Smooth muscle cell (in vitro differentiated cells): ENCODE measurements around the gene ANXA6. TPM values are rescaled to one million over a fixed set of nuclear protein-coding genes. Genes with fewer than 3 reads are reported as not detected.
A peak's percentile ranks its signal among the peaks of the same experiment; 100 is the strongest.

ENCODE experiments used
- DNase-seq: peaks from one replicate; lab custom pipeline; 2025; ENCODE audit not compliant: unreplicated experiment; lab: John Stamatoyannopoulos, UW
- H2AFZ ChIP-seq: fragments of 200-600 bp; sonication (generic); 2 replicates; pipeline ENCODE4 v1.6.0; 2016; ENCODE audit warnings: antibody characterized with exemption, low read depth, mild to moderate bottlenecking
- H3F3A ChIP-seq: fragments of 200-600 bp; sonication (generic); 2 replicates; pipeline ENCODE4 v1.6.0; 2017; ENCODE audit warnings: antibody characterized with exemption, low read depth
- H3K27ac ChIP-seq: fragments of 200-600 bp; sonication (generic); 2 replicates; pipeline ENCODE4 v1.5.1; 2016; ENCODE audit warnings: low read depth, mild to moderate bottlenecking
- H3K27me3 ChIP-seq: fragments of 200-600 bp; sonication (generic); 2 replicates; pipeline ENCODE4 v1.6.1; 2016; ENCODE audit warnings: low read depth, mild to moderate bottlenecking
- H3K36me3 ChIP-seq: fragments of 200-600 bp; sonication (generic); 2 replicates; pipeline ENCODE4 v1.5.1; 2016; ENCODE audit warnings: low read depth
- H3K4me1 ChIP-seq: fragments of 200-600 bp; sonication (generic); 2 replicates; pipeline ENCODE4 v1.5.1; 2016; ENCODE audit warnings: low read depth
- H3K4me2 ChIP-seq: fragments of 200-600 bp; sonication (generic); 2 replicates; pipeline ENCODE4 v1.6.0; 2016; ENCODE audit warnings: mild to moderate bottlenecking
- H3K4me3 ChIP-seq: fragments of 200-600 bp; sonication (generic); 2 replicates; pipeline ENCODE4 v1.5.1; 2016; ENCODE audit warnings: mild to moderate bottlenecking
- H3K79me2 ChIP-seq: fragments of 200-600 bp; sonication (generic); 2 replicates; pipeline ENCODE4 v1.6.0; 2016; ENCODE audit warnings: low read depth, mild to moderate bottlenecking
- H3K9ac ChIP-seq: fragments of 200-600 bp; sonication (generic); 2 replicates; pipeline ENCODE4 v1.6.0; 2016; ENCODE audit warnings: low read depth
- H3K9me3 ChIP-seq: fragments of 200-600 bp; sonication (generic); replicated peaks from 2 replicates; pipeline ENCODE4 v1.5.1; 2016; ENCODE audit warnings: low read depth
- H4K20me1 ChIP-seq: fragments of 200-600 bp; sonication (generic); 2 replicates; pipeline ENCODE4 v1.6.0; 2016; ENCODE audit warnings: low read depth
- WGBS: methylation state at CpG from one replicate; pipeline ENCODE4 v1.1.7; 2016; ENCODE audit warnings: low lambda C conversion rate; 5-methylcytosine and 5-hydroxymethylcytosine counted together
- polyA plus RNA-seq: library from polyadenylated mRNA; unstranded; fragments of >200 nt; fragmentation: Nextera tagmentation; extraction: Ambion mirVana; gene quantifications from 2 replicates; pipeline ENCODE4 v1.2.1, GENCODE V29; 2016
- total RNA-seq: library from RNA; depleted of rRNA; stranded (reverse); fragments of >200 nt; gene quantifications from 2 replicates; pipeline ENCODE4 v1.2.3, GENCODE V29; 2014
- TF ChIP-seq, protein P1 (sequence below): fragments of 200-600 bp; sonication (generic); IDR thresholded peaks from 2 replicates; pipeline ENCODE4 v1.5.1; 2017; ENCODE audit warnings: borderline replicate concordance, mild to moderate bottlenecking, antibody characterized with exemption; ENCODE audit not compliant: insufficient read depth, poor library complexity, severe bottlenecking

ANXA6 gene
- total and polyA plus RNA-seq, 2 experiments from 2014 or later: 264 to 279 TPM

DNA sequence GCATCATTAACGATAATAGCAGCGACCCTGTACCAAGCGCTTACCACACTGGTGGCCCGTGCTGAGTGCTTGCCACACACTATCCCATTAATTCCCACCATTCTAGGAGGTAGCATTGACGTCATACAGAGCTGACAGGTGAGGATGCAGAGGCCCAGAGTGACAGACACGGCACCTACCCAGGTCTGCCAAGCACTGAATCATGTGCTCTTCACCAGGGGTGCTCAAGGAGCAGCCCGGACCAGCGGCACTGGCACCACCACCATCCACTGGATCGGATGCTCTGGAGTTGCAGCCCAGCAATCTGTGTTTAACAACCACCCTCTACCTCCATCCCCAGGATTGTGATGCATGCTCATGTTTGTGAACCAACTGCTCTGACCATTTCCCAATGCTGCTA is 80.2 kb downstream of the ANXA6 start:
- DNase-seq: no peak
- TF ChIP-seq, protein P1, sequence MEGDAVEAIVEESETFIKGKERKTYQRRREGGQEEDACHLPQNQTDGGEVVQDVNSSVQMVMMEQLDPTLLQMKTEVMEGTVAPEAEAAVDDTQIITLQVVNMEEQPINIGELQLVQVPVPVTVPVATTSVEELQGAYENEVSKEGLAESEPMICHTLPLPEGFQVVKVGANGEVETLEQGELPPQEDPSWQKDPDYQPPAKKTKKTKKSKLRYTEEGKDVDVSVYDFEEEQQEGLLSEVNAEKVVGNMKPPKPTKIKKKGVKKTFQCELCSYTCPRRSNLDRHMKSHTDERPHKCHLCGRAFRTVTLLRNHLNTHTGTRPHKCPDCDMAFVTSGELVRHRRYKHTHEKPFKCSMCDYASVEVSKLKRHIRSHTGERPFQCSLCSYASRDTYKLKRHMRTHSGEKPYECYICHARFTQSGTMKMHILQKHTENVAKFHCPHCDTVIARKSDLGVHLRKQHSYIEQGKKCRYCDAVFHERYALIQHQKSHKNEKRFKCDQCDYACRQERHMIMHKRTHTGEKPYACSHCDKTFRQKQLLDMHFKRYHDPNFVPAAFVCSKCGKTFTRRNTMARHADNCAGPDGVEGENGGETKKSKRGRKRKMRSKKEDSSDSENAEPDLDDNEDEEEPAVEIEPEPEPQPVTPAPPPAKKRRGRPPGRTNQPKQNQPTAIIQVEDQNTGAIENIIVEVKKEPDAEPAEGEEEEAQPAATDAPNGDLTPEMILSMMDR: no peak
- H3K4me2 ChIP-seq: no peak overlapping the region
- H3K9me3 ChIP-seq: no peaks in the 10 kb centered on the region
- H3K4me1 ChIP-seq: peaks cover 9% of the 10 kb centered on the region
- no peak overlapping the region for H3K27ac ChIP-seq
- H3K27me3 ChIP-seq: no peaks in the 10 kb centered on the region
- 99% methylated on average over 9 of the region's 9 CpGs for WGBS
- no peak overlapping the region for H3K9ac ChIP-seq
- peaks cover 78% of the 10 kb centered on the region for H3K79me2 ChIP-seq
- no peak overlapping the region for H3K4me3 ChIP-seq
- peaks cover 74% of the 10 kb centered on the region for H4K20me1 ChIP-seq
- peaks cover 2% of the 10 kb centered on the region for H3K36me3 ChIP-seq
- H3F3A ChIP-seq: peaks cover 6% of the 10 kb centered on the region
- no peak overlapping the region for H2AFZ ChIP-seq

DNA sequence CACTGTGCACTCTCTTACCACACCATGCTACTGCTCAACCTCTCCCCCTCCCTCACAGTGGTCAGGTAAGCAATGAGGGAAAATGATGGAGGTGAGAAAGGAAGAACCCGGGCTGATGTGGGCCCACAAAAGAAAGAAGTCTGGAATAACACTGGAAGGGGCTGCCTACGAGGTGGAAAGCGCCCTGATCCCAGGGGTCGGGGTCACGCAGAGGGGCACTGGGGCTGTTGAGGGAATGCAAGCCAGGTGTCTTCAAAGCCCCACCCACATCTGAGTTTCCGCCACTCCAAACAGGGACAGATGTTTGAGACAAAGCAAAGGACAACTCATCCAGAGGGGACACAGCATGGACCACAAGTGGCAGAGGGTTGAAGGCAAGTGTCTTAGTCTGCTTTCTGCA is 81.0 kb downstream of the ANXA6 start:
- no peaks in the 10 kb centered on the region for H3K27me3 ChIP-seq
- no peak overlapping the region for H2AFZ ChIP-seq
- TF ChIP-seq, protein P1: no peak
- H3K79me2 ChIP-seq: peaks cover 86% of the 10 kb centered on the region
- peaks cover 2% of the 10 kb centered on the region for H3K36me3 ChIP-seq
- H3K4me2 ChIP-seq: no peak overlapping the region
- DNase-seq: no peak
- H3K9me3 ChIP-seq: no peaks in the 10 kb centered on the region
- H3K4me3 ChIP-seq: no peak overlapping the region
- H3K27ac ChIP-seq: peak overlapping the region; percentile 84
- peaks cover under 1% of the 10 kb centered on the region for H3K4me1 ChIP-seq
- H3K9ac ChIP-seq: peak overlapping the region; percentile 58
- peaks cover 82% of the 10 kb centered on the region for H4K20me1 ChIP-seq
- peaks cover 5% of the 10 kb centered on the region for H3F3A ChIP-seq
- 93% methylated on average over 6 of the region's 6 CpGs for WGBS

DNA sequence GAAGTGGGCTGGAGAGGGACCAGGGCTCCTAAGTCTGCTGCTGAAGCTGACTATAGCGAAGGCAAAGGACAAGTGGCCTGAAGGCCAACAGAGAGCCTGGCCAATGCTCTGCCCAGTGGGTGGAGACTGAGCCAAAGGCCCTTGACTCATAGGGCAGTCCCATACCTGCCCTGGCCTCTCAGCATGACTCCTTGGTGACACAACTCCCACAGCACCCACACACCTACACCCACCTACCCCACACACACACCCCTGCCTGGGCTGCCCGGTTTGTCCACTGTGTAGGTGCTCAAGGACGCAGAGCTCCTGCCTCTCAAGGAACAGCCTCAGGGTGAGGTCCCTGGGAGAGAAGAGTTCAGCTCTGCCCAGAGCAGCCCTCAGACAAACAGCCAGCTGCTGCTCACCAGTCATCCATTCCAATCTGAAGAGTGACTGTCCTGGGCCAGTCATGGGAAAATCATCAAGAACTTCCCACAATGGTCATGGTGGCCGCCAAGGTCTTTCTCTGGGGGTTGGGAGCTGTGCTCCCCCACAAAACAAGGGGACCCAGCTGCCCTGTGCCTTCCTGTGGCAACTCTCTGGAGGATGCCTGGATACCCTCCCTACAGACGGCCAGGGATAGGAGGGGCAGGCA is 81.8 kb downstream of the ANXA6 start:
- Histone ChIP-seq H4K20me1 (peaks cover 90% of the 10 kb centered on the region), H3K9ac (peak overlapping the region; percentile 58)

More for the DNA sequence above, 81.8 kb downstream of the ANXA6 start:
- no peaks in the 10 kb centered on the region for H3K4me1 ChIP-seq
- H3K9me3 ChIP-seq: no peaks in the 10 kb centered on the region
- H3K4me2 ChIP-seq: no peak overlapping the region
- no peak for DNase-seq
- no peaks in the 10 kb centered on the region for H3K27me3 ChIP-seq
- TF ChIP-seq, protein P1: no peak
- H3K36me3 ChIP-seq: peaks cover 2% of the 10 kb centered on the region
- 75% methylated on average over 5 of the region's 5 CpGs for WGBS
- no peak overlapping the region for H2AFZ ChIP-seq
- H3F3A ChIP-seq: peaks cover 5% of the 10 kb centered on the region
- H3K4me3 ChIP-seq: no peak overlapping the region
- peaks cover 94% of the 10 kb centered on the region for H3K79me2 ChIP-seq
- H3K27ac ChIP-seq: peak overlapping the region; percentile 84
